SH-SY5Y (cell line): ENCODE data around the gene ANKRD53.

Source experiments
- GATA2 ChIP-seq: IDR thresholded peaks from 2 replicates; pipeline ENCODE4 v1.6.1; 2011; ENCODE audit warnings: mild to moderate bottlenecking, low read depth, low read length
- GATA3 ChIP-seq: IDR thresholded peaks from 2 replicates; pipeline ENCODE4 v1.6.1; 2011; ENCODE audit warnings: low read depth, mild to moderate bottlenecking, low read length, moderate library complexity

- TF ChIP-seq GATA3 (no peak), GATA2 (no peak)
Measured at GRCh38 chr2:70985956-70986355, 7.5 kb downstream of the ANKRD53 start.
